Right cardiac atrium (tissue), 5 donors: ENCODE data around the gene TIGIT. TPM values are rescaled to one million over a fixed set of nuclear protein-coding genes. Genes with fewer than 3 reads are reported as not detected.

Experiments
- ATAC-seq, 2 donors: fragments of 200-7000 bp; cut with Tn5 transposase; one replicate each; pipeline versions ENCODE4 v1.8.0 to v1.9.1; 2020; ENCODE audit warnings: moderate library complexity in 2 of 2, mild to moderate bottlenecking in 1 of 2
- DNase-seq, 3 donors: peaks; one replicate each; pipeline ENCODE4 v3.0.0-alpha.2; 2020
- H3K27ac ChIP-seq: one replicate; pipeline ENCODE4 v1.5.1; 2013; ENCODE audit warnings: mild to moderate bottlenecking, low read length, control low read depth, moderate library complexity
- H3K27me3 ChIP-seq: one replicate; pipeline ENCODE4 v1.6.1; 2013; ENCODE audit not compliant: control insufficient read depth, insufficient read depth
- H3K4me1 ChIP-seq: one replicate; pipeline ENCODE4 v1.6.1; 2013; ENCODE audit warnings: low read length; ENCODE audit not compliant: control insufficient read depth, insufficient read depth
- H3K4me3 ChIP-seq: one replicate; pipeline ENCODE4 v1.5.1; 2013; ENCODE audit warnings: low read length, control low read depth
- H3K9me3 ChIP-seq: one replicate; pipeline ENCODE4 v1.6.1; 2013; ENCODE audit warnings: low read length; ENCODE audit not compliant: control insufficient read depth
- WGBS: extraction: QIAGEN DNeasy Blood & Tissue Kit; methylation state at CpG from one replicate; pipeline ENCODE4 v1.1.7; 2013; 5-methylcytosine and 5-hydroxymethylcytosine counted together
- intact Hi-C, 4 donors: fragments of 100-400 bp; cut with DNase I; formaldehyde crosslinking; loops; one replicate each; pipeline versions ENCODE4 v1.11.0 to v1.14.0; 2022 to 2023
- polyA plus RNA-seq: library from polyadenylated mRNA; stranded (reverse); fragments of 200-250 nt; gene quantifications from one replicate; pipeline ENCODE4 v1.2.3, GENCODE V29; 2013
- total RNA-seq, 4 donors: library from RNA; stranded (reverse); fragmentation: NEBNext Ultra II Directional; extraction: Animal tissue kit (Norgen Biotek cat#: 25700); gene quantifications; one replicate each; pipeline ENCODE4 v1.2.1, GENCODE V29; 2021
- donor health status: healthy with polysubstance abuse.
- donor health status: DM: no; HTN: yes; CAD: no.
- donor health status: DM: no; HTN: no; CAD: no.
- donor health status: DM: no; HTN: yes; CAD: no; lungs with severe emphysema.
- donor health status: DM: yes; HTN: yes; CAD: no.

The TIGIT gene
- total and polyA plus RNA-seq, 5 donors: 0.07 to 0.53 (median 0.17) TPM; not detected in 1

DNA sequence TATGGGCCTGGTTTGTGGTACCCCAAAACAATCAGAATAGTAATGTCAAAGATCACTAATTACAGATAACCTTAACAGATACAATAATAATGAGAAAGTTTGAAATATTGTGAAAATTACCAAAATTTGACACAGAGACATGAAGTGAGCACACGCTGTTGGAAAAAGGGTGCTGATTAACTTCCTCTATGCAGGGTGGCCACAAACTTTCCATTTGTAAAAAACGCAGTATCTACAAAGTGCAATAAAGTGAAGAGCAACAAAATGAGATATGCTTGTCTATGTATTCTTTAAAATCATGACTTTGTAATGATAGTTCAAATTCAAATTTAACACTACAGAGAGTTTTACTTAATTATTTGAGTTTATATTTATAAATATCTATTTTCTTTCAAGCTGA, 7.6 kb upstream of the TIGIT start:
- intact Hi-C loops: no loop called here
- Histone ChIP-seq H3K27ac (no peak overlapping the region), H3K4me1 (no peaks in the 10 kb centered on the region), H3K4me3 (no peak overlapping the region), H3K9me3 (no peaks in the 10 kb centered on the region), H3K27me3 (no peaks in the 10 kb centered on the region)
- 84% methylated on average over 2 of the region's 2 CpGs for WGBS
- DNase-seq (no peak), ATAC-seq (no peak)

- intact Hi-C loops: no loop called here
- DNase-seq (peak; percentile 38 to 82 (median 73)), ATAC-seq (peak; percentile 11 to 70)
- 49% methylated on average over 23 of the region's 23 CpGs for WGBS
- Histone ChIP-seq H3K4me3 (no peak overlapping the region), H3K27me3 (no peaks in the 10 kb centered on the region), H3K9me3 (no peaks in the 10 kb centered on the region), H3K4me1 (no peaks in the 10 kb centered on the region), H3K27ac (no peak overlapping the region)
These were observed 2.6 kb upstream of the TIGIT start for GRCh38 chr3:114290911-114291901.

DNA sequence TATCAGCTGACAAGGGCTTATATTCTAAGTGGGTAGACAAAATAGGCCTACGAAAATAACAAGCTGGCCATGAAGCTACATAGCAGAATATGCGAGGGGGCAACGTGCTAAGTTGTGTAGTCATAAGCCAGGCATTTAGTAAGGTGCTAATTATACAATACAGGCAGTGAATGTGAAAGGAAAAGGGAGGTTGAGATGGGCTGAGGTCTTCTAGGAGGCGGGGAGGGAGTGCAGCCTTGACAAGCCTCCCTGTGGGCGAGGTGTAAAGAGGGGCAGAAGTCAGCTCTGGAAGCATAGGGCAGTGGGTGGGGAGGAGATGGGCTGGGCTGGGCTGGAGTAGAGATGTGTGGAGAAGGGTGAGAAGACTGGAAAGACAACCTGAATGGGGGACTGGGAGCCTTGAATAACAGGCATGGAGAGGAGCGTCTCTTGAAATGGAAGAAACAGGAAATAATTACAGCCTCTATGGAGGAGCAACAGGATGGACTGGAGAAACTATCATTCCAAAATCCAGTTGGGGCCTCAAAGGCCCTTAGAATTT, 1.2 kb downstream of the TIGIT start:
- WGBS: 77% methylated on average over 6 of the region's 6 CpGs
- no peaks in the 10 kb centered on the region for H3K9me3 ChIP-seq
- H3K4me3 ChIP-seq: no peak overlapping the region
- intact Hi-C loops: no loop called here
- H3K27ac ChIP-seq: no peak overlapping the region
- ATAC-seq (no peak), DNase-seq (peak in 1 of 3 donors; percentile 15)
- H3K4me1 ChIP-seq: no peaks in the 10 kb centered on the region
- no peaks in the 10 kb centered on the region for H3K27me3 ChIP-seq

DNA sequence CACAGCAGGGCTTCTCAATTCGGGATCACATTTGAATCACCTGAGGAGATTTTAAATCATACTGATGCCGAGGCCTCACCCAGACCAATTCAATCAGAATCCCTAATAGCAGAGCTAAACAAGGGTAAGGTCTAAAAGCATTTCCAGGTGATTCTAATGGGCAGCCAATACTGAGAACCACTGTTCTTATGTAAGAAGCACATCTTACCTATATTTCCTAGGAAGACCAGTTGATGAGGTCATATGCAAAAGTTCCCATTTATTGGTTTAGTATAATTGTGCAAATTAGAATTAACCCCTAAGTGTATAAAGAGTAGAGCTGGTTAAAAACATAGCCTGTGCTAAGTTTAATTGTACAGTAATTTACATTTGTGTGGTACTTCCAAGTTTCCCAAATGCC, 2.1 kb downstream of the TIGIT start:
- DNase-seq: no peak
- 91% methylated on average over 2 of the region's 2 CpGs for WGBS
- Histone ChIP-seq H3K27ac (no peak overlapping the region), H3K9me3 (no peaks in the 10 kb centered on the region), H3K4me1 (no peaks in the 10 kb centered on the region), H3K27me3 (no peaks in the 10 kb centered on the region), H3K4me3 (no peak overlapping the region)
- intact Hi-C loops: no loop called here
- no peak for ATAC-seq

DNA sequence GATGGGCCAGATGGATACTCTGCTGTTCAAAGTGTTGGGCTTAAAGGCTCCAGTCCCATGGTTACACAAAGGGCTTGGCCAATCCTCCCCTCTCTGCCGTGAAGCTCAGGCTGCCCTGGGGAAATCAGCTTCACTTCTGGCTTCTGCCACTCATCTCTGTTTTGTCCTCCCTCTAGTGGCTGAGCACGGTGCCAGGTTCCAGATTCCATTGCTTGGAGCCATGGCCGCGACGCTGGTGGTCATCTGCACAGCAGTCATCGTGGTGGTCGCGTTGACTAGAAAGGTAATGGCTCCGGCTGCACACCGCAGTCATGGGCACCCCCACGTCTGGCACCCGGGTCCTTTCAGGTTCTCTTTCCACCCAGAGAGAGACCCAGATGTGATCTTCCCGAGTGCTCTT, 5.6 kb downstream of the TIGIT start:
- 72% methylated on average over 13 of the region's 13 CpGs for WGBS
- Histone ChIP-seq H3K4me1 (no peaks in the 10 kb centered on the region), H3K27ac (no peak overlapping the region), H3K9me3 (no peaks in the 10 kb centered on the region), H3K27me3 (no peaks in the 10 kb centered on the region), H3K4me3 (no peak overlapping the region)
- ATAC-seq: no peak
- intact Hi-C loops: no loop called here
- peak in 1 of 3 donors; percentile 52 for DNase-seq

DNA sequence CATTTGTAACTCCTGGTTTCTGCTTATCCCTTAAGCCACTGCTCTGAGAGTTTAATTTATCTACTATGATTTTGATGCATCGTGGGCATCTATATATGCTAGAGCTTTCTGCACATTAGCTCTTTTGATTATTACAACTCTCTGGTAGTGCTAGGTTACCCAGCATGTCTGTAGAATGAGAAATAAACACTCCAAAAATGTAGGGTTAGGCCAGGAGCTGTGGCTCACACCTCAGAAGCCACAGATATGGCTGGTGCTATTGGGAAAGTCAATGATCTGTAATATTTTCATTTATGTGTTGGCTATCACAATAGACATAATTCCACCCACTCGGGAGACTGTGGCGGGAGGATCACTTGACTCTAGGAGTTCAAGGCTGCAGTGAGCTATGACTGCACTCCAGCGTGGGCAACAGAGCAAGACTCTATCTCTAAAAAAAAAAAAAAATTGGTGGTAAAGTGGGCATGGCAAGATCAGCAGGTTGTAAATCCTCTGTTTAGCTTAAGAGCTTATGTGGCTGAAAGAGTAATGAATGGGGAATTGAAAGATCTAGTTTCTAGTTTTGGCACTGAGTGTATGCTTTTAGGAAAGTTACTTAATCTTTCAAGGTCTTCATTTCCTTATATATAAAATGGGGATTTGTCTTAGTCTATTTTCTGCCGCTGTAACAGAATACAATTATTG, 6.3 kb downstream of the TIGIT start:
- Histone ChIP-seq H3K27me3 (no peaks in the 10 kb centered on the region), H3K27ac (no peak overlapping the region), H3K9me3 (no peaks in the 10 kb centered on the region), H3K4me3 (no peak overlapping the region), H3K4me1 (no peaks in the 10 kb centered on the region)
- WGBS: 92% methylated on average over 5 of the region's 5 CpGs
- intact Hi-C loops: no loop called here
- ATAC-seq (no peak), DNase-seq (no peak)

DNA sequence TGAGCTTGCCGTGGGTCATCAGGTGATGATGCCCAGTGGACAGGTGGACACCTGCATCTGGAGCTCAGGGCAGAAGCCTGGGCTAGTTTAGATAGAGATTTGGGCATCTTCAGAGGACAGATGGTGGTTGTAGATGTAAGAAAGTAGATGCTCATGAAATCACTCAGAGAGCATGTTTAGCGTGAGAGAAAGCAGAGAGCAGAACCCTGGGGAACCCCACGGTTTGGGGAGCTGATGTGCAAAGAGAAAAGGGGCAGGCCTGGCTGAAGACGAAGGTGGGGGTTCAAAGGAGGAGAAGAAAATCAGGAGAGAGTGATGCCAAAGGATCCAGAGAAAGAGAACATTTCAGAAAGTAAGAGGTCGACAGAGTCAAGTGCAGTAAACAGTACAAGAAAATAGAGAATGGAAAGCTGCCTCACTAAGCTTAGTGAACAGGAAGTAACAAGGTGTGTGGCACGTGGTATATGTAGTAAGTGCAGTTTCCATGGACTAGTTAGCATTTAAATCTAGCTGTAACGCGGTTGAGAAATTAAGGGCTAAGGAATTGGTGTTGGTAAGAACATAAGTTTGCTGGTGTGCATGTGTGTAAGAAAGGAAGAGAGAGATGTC, 13.5 kb downstream of the TIGIT start:
- WGBS: 83% methylated on average over 8 of the region's 8 CpGs
- Histone ChIP-seq H3K4me1 (no peaks in the 10 kb centered on the region), H3K9me3 (no peaks in the 10 kb centered on the region), H3K27ac (no peak overlapping the region), H3K27me3 (no peaks in the 10 kb centered on the region), H3K4me3 (no peak overlapping the region)
- DNase-seq (no peak), ATAC-seq (no peak)
- intact Hi-C loops: no loop called here

DNA sequence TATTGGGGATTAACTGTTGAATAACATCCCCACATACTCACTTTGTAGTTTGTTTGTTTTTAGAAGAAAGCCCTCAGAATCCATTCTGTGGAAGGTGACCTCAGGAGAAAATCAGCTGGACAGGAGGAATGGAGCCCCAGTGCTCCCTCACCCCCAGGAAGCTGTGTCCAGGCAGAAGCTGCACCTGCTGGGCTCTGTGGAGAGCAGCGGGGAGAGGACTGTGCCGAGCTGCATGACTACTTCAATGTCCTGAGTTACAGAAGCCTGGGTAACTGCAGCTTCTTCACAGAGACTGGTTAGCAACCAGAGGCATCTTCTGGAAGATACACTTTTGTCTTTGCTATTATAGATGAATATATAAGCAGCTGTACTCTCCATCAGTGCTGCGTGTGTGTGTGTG, 14.0 kb downstream of the TIGIT start:
- H3K9me3 ChIP-seq: no peaks in the 10 kb centered on the region
- H3K4me3 ChIP-seq: no peak overlapping the region
- no peak overlapping the region for H3K27ac ChIP-seq
- H3K27me3 ChIP-seq: no peaks in the 10 kb centered on the region
- intact Hi-C loops: no loop called here
- ATAC-seq (no peak), DNase-seq (no peak)
- no peaks in the 10 kb centered on the region for H3K4me1 ChIP-seq
- WGBS: 85% methylated on average over 3 of the region's 3 CpGs

- H3K27me3 ChIP-seq: no peaks in the 10 kb centered on the region
- no peak for DNase-seq
- no peaks in the 10 kb centered on the region for H3K4me1 ChIP-seq
- intact Hi-C loops: no loop called here
- H3K27ac ChIP-seq: no peak overlapping the region
- H3K9me3 ChIP-seq: no peaks in the 10 kb centered on the region
- WGBS: 67% methylated on average over 2 of the region's 2 CpGs
- ATAC-seq: no peak
- no peak overlapping the region for H3K4me3 ChIP-seq
These were observed 14.5 kb downstream of the TIGIT start for GRCh38 chr3:114308377-114308776.

GRCh38 chr3:114308830-114309229, 15.0 kb downstream of the TIGIT start:
- Histone ChIP-seq H3K27ac (no peak overlapping the region), H3K4me1 (no peaks in the 10 kb centered on the region), H3K27me3 (no peaks in the 10 kb centered on the region), H3K4me3 (no peak overlapping the region), H3K9me3 (no peaks in the 10 kb centered on the region)
- intact Hi-C loops: no loop called here
- DNase-seq: peak in 1 of 3 donors; percentile 42
- WGBS: 66% methylated on average over 5 of the region's 5 CpGs
- no peak for ATAC-seq

DNA sequence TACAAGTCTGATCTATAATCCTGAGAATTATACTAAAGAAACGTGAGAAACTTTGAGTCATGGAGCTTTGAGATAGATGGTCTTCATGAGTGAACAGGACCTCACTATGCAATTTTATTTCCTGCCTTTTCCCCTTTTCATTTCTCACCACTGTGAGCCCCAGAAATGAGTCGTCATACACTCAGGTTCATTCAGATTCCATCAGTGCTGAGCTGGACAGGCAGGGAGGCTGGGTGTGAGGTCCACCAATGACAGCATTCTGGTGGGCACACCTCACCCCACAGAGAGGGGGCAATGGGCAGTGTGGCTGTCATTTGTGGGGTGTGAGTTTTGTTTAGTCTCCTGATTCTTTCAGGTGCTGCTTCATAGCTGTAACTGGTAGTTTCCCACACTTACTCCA, 16.9 kb downstream of the TIGIT start:
- no peak for DNase-seq
- WGBS: 85% methylated on average over 2 of the region's 2 CpGs
- intact Hi-C loops: no loop called here
- no peak for ATAC-seq
- Histone ChIP-seq H3K27me3 (no peaks in the 10 kb centered on the region), H3K4me1 (no peaks in the 10 kb centered on the region), H3K27ac (no peak overlapping the region), H3K9me3 (no peaks in the 10 kb centered on the region), H3K4me3 (no peak overlapping the region)
